Gastrocnemius medialis (tissue), 4 donors: Measurements from ENCODE around the gene GEMIN8.

Experiments used
- CTCF ChIP-seq, 5 experiments: fragments of 450-650 bp in 3 of 5; fragments of 200-600 bp in 2 of 5; sonication (generic) in 2 of 5; IDR thresholded peaks in 4 of 5; conservative IDR thresholded peaks in 1 of 5; 1 replicate in 4 of 5; 2 replicates in 1 of 5; pipeline ENCODE4 v1.5.1; 2016 to 2019; ENCODE audit warnings: antibody characterized with exemption in 5 of 5, mild to moderate bottlenecking in 3 of 5, moderate library complexity in 3 of 5
- POLR2A ChIP-seq, 2 donors: fragments of 450-650 bp; IDR thresholded peaks; one replicate each; pipeline ENCODE4 v1.6.1; 2017; ENCODE audit warnings: antibody characterized with exemption in 2 of 2, mild to moderate bottlenecking in 2 of 2, moderate library complexity in 2 of 2

GRCh38 chrX:13966071-13966792, 63.5 kb downstream of the GEMIN8 start:
- TF ChIP-seq CTCF (IDR thresholded peaks at IDR 0.05 in 4 of 5, conservative IDR thresholded peaks at IDR 0.05 in 1 of 5): no peak
- TF ChIP-seq POLR2A (IDR thresholded peaks at IDR 0.05): no peak
